ENCODE data around the gene NCS1.

NCS1 gene

DNA sequence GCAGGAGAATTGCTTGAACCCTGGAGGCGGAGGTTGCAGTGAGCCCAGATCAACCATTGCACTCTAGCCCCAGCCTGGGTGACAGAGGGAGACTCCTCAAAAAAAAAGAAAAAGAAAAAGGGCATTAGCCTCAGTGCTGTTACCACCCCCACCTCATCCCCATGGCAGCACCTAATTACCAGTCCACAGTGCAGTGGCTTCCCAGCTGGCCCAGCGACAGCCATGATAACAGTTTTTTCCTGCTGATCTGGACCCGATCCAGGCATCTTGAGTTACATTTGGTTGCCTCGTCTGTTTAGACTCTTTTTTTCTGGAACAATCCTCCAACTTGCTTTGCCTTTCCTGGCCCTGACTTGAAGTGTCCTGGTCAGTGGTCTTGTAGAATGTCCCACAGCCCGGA is 24.4 kb downstream of the NCS1 start:
- DNase-seq, result no peak

GRCh38 chr9:130197386-130197785 is 25.2 kb downstream of the NCS1 start:
- no peak for DNase-seq

DNA sequence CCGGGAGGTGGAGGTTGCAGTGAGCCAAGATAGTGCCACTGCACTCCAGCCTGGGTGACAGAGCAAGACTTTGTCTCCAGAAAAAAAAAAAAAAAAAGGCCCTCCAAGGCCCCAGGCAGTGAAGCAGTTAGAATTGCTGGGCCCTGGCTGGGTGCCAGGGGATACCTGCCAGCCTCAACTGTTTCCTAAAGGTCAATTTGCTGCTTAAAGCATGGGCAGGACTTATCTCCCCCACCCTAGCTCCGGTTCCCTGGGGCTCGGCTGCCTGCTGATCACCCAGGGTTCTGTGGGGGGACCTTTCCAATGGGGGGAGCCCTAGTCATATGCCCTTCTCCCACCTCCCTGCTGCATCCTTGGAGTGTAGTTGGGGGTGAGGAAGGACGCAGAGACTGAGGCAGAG is 25.7 kb downstream of the NCS1 start:
- DNase-seq, result no peak

- no peak for DNase-seq
Observed at GRCh38 chr9:130198501-130199179, 26.4 kb downstream of the NCS1 start.

- DNase-seq, result no peak
Observed at GRCh38 chr9:130199605-130200004, 27.4 kb downstream of the NCS1 start.

DNA sequence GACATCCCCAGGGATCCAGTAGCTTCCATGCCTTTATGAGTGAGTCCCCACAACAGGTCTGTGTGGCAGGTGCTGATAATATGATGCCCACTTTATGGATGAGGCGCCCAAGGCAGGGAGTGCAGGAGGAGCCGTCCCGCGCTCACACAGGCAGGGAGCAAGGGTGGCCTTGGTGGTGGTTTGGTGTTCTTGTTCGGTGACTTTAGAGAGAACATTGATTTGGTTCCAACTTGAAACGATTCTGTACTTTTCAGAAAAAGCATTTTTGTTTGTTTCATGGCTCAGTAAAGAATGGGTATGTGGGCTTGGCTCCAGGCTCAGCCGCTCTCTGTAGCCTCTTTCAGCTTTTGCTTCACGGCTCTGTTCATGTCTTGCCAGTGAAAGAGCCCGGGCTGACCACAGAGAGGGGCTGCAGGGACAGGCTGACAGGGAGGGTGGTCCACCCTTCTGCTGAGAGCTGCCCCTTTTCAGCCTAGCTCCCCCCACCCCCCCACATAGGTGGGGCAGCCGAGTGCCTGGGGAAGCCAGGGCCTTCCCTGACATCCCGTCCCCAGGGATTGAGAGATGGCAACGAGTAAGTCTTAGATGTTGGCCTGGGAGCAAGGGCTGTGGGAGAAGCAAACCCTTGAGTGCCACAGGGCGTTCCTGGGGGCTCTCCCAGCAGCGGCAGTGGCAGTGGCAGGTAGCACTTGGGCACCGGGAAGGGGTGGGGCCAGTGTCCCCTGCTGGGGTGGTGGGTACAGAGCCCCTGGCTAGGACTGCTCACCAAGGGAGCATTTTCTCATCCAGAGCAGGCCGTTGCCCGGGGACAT is 28.0 kb downstream of the NCS1 start:
- no peak for DNase-seq

DNA sequence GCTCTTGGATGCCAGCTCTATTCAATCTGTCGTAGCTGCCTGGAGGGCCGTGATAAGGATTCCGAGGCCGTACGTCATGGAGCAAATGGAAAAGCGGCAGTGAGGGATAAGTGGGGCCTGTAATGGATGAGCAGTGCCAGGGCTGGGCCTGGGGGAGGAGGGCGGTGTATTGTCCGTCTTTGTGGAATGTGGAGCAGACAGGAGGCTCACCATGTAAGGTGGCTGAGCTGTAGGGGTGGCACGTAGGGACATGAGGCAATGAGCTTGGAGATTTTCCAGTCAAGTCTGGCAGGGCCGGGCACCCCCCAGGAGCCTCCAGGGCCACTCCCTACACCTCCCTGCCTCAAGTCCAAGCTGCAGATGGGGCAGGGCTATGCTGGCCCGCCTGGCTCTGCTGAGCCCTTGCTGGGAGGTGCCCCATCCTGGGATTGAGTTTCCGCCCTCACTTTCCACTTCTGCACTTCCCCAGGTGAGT is 29.2 kb downstream of the NCS1 start:
- no peak for DNase-seq

GRCh38 chr9:130201974-130202373 is 29.8 kb downstream of the NCS1 start:
- DNase-seq, result no peak

GRCh38 chr9:130204341-130204740 is 32.1 kb downstream of the NCS1 start:
- DNase-seq, result no peak

- no peak for DNase-seq
Observed at GRCh38 chr9:130204959-130205358, 32.8 kb downstream of the NCS1 start.

- no peak for DNase-seq
Observed at GRCh38 chr9:130205912-130206311, 33.7 kb downstream of the NCS1 start.

DNA sequence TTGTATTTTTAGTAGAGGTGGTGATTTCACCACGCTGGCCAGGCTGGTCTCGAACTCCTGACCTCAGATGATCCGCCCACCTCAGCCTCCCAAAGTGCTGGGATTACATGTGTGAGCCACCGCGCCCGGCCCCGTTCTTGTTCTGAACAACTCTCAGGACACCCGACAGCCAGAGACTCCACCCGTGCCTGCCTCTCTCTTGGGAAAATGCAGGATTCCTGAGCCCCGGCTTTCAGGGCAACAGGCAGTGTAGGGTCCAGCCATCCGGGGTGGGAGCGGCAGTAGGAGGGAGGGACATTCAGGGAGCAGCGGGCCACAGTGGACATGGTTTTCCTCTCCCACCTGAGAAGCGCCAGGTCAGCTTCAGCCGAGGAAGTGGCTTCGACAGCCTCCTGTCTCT is 34.4 kb downstream of the NCS1 start:
- no peak for DNase-seq

GRCh38 chr9:130207241-130207992 is 35.2 kb downstream of the NCS1 start:
- DNase-seq, result no peak

- no peak for DNase-seq
Observed at GRCh38 chr9:130208600-130209347, 36.6 kb downstream of the NCS1 start.

GRCh38 chr9:130209422-130209821 is 37.2 kb downstream of the NCS1 start:
- no peak for DNase-seq

DNA sequence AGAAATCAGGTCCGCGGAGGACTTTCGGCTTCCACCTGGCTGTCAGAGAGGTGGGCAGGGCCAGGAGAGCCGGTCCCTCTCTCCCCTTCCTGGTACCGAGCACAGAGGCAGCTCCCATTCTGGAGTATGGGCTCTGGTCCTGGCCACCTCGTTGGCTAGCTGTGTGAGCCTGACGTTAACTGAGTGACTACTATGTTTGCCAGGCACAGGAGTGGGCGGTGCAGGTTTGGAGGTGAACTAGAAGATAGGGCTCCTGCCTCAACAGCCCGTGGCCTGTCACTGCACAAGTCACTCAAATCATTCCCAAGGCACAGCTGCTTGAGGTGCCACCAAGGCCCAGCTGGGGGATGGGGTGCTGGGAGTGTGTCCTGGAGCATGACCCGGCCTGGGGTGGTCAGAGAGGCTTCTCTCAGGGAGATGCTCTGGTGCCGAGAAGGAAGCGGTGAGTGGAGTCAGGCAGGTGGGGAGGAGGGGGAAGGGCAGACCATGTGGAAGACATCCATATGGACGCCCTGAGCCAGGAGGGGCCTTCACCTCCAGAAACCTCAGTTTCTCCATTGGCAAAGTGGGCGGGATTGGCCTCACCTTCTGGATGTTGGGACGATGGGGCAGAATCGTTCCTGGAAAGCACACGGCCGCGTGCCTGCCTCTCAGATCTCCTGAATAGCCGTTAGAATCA is 39.5 kb downstream of the NCS1 start:
- no peak for DNase-seq

DNA sequence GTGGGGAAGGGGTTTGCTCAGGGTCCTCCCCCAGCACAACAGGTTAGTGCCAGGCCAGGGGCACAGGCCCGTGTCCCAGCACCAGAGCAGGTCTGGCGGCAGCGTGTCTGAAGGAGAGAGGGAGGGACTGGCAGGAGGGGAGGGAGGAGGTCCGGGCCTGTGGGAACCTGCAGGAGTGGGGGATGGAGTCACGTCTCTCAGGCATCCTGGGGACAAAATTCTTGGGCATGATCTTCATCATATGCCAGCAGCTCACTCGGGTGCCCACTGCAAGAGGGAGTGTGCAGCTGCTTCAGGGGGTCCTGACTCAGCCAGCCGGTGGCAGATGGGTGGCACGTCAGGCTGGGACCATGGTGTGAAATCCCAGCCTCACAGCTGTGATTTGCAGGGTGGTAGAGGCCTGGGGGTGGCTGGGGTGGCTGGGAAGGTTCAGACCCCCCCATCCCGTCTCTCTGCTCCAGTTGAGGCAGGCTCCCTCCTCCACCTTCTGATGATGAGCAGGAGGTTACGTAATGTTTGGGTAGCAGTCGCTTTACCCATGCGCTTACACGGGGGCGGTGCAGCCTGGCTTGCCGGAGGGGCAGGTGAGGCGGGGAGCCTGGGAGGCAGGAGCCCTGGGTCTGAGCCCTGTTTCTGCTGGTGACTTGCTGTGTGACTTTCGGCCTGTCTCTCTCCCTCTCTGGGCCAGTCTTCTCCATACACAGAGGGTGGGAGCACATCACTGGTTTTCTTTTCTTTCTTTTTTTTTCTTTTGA is 40.5 kb downstream of the NCS1 start:
- no peak for DNase-seq

GRCh38 chr9:130213911-130214761 is 41.9 kb downstream of the NCS1 start:
- no peak for DNase-seq

GRCh38 chr9:130214776-130215340 is 42.7 kb downstream of the NCS1 start:
- DNase-seq, result no peak
